A673 (cell line): ENCODE data around the gene CRELD2. TPM values are rescaled to one million over a fixed set of nuclear protein-coding genes. Genes with fewer than 3 reads are reported as not detected.

Source experiments
- BruUV-seq: library from RNA; stranded (reverse); fragments of 400-500 nt; replicated peaks from 2 replicates; lab custom pipeline; 2021; lab: Mats Ljungman, UMichigan
- CTCF ChIA-PET: fragments of 300-600 bp; sonication (Branson Sonifier 250); formaldehyde crosslinking; loops from one replicate; lab custom pipeline; 2022; ENCODE audit warnings: antibody characterized with exemption; lab: Charles Lee
- POLR2A ChIA-PET: fragments of 300-600 bp; sonication (Branson Sonifier 250); formaldehyde crosslinking; loops from one replicate; lab custom pipeline; 2022; ENCODE audit warnings: antibody characterized with exemption; ENCODE audit not compliant: low non-redundant PET; lab: Charles Lee
- DNase-seq: peaks from one replicate; pipeline ENCODE4 v3.0.0-alpha.2; 2015; ENCODE audit warnings: low spot score
- H3K27ac ChIP-seq: fragments of 200-600 bp; sonication (generic); 2 replicates; pipeline ENCODE4 v1.5.1; 2016; ENCODE audit warnings: mixed run types, low read depth, mild to moderate bottlenecking, mixed read lengths, antibody characterized with exemption, low read length; ENCODE audit not compliant: poor library complexity, severe bottlenecking
- H3K27me3 ChIP-seq: fragments of 200-600 bp; sonication (generic); replicated peaks from 2 replicates; pipeline ENCODE4 v1.6.1; 2017; ENCODE audit warnings: mixed run types, low read depth, mild to moderate bottlenecking, mixed read lengths, antibody characterized with exemption, low read length; ENCODE audit not compliant: insufficient read depth, poor library complexity
- H3K36me3 ChIP-seq: fragments of 200-600 bp; sonication (generic); 2 replicates; pipeline ENCODE4 v1.6.1; 2016; ENCODE audit warnings: mixed run types, mild to moderate bottlenecking, mixed read lengths, antibody characterized with exemption, low read length; ENCODE audit not compliant: insufficient read depth, poor library complexity, severe bottlenecking
- H3K4me1 ChIP-seq: fragments of 200-600 bp; sonication (generic); 2 replicates; pipeline ENCODE4 v1.6.1; 2017; ENCODE audit warnings: mixed run types, mild to moderate bottlenecking, mixed read lengths, antibody characterized with exemption, low read length; ENCODE audit not compliant: insufficient read depth, poor library complexity, severe bottlenecking
- H3K4me3 ChIP-seq: fragments of 200-600 bp; sonication (generic); 2 replicates; pipeline ENCODE4 v1.5.1; 2016; ENCODE audit warnings: low read depth, mixed run types, mild to moderate bottlenecking, mixed read lengths, low read length; ENCODE audit not compliant: poor library complexity, severe bottlenecking
- H3K9me3 ChIP-seq: fragments of 200-600 bp; sonication (generic); 2 replicates; pipeline ENCODE4 v1.6.1; 2016; ENCODE audit warnings: mixed run types, low read depth, mild to moderate bottlenecking, mixed read lengths, antibody characterized with exemption, low read length; ENCODE audit not compliant: poor library complexity, severe bottlenecking
- EZH2 ChIP-seq: fragments of 200-600 bp; sonication (generic); IDR thresholded peaks from 2 replicates; pipeline ENCODE4 v1.6.1; 2017; ENCODE audit warnings: borderline replicate concordance, low read depth, mild to moderate bottlenecking, mixed read lengths, antibody characterized with exemption, low read length; ENCODE audit not compliant: poor library complexity, severe bottlenecking
- intact Hi-C: fragments of 100-400 bp; cut with micrococcal nuclease; formaldehyde crosslinking; loops from one replicate; pipeline ENCODE4 v1.10.0; 2022; ENCODE audit not compliant: unreplicated experiment
- total RNA-seq: library from RNA; stranded (reverse); gene quantifications from 2 replicates; pipeline ENCODE4 v1.2.3, GENCODE V29; 2021
- TF ChIP-seq, protein P1 (sequence below): fragments of 300-800, 200-600 bp; sonication (generic); conservative IDR thresholded peaks from 2 replicates; pipeline ENCODE4 v1.5.1; 2017; ENCODE audit warnings: low read depth, mild to moderate bottlenecking, antibody characterized with exemption, low read length, moderate library complexity, mixed read lengths

Gene CRELD2
- total RNA-seq, 1 experiment from 2014 or later: 54.7 TPM

DNA sequence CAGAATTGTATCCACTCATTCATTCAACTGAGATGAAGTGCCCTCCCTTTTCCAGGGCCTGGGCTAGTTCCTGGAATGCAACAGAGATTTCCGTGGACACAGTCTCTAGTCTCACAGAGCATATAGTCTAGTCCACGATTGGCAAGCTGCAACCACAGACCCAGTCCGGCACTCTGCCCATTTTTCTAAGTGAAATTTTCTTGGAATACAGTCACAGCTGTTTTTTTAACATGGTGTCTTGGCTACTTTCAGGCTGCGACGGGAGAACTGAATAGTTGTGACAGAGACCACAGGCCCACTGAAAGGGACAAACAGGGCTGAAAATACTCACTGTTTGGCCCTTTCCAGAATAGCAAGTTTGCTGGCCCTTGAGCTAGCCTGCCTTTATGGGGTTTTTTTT, 29.4 kb upstream of the CRELD2 start:
- CTCF ChIA-PET: no interaction called here
- no peak for TF ChIP-seq EZH2
- TF ChIP-seq, protein P1, sequence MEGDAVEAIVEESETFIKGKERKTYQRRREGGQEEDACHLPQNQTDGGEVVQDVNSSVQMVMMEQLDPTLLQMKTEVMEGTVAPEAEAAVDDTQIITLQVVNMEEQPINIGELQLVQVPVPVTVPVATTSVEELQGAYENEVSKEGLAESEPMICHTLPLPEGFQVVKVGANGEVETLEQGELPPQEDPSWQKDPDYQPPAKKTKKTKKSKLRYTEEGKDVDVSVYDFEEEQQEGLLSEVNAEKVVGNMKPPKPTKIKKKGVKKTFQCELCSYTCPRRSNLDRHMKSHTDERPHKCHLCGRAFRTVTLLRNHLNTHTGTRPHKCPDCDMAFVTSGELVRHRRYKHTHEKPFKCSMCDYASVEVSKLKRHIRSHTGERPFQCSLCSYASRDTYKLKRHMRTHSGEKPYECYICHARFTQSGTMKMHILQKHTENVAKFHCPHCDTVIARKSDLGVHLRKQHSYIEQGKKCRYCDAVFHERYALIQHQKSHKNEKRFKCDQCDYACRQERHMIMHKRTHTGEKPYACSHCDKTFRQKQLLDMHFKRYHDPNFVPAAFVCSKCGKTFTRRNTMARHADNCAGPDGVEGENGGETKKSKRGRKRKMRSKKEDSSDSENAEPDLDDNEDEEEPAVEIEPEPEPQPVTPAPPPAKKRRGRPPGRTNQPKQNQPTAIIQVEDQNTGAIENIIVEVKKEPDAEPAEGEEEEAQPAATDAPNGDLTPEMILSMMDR: no peak

DNA sequence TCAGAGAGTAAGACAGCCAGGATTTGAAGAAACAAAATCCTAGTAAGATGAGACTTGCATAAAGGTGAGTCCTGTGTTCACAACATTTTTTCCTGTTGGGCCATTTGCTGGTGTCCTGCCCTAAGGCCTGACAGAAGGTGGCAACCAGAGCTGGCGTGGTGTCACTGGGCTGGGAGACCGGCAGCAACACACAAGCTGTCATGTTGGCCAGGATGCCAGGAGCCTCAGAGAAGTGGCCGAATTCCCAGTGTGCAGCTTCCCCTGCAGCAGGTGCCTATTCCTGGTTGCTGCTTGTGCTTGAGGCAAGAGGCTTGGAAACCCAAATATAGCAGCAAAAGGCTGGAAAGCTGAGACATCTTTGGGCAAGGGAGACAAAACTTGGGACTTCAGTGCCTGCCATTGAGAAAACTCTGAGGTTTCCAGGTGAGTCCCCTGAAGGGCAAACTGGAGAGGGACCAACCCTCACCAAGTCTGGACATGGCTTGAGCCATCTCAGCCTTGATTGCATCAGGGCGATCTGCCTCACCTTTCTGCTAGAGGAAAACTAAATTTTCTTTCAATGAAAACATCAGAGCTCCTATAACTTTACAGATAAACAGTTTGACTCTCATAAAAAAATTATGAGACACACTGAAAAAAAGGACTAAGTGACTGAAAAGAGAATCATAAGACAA, 26.1 kb upstream of the CRELD2 start:
- no peaks in the 10 kb centered on the region for H3K4me1 ChIP-seq
- peaks cover 31% of the 10 kb centered on the region for H3K36me3 ChIP-seq
- no TSS peak for BruUV-seq
- H3K27me3 ChIP-seq: no peaks in the 10 kb centered on the region
- DNase-seq: no peak
- H3K9me3 ChIP-seq: no peaks in the 10 kb centered on the region
- ChIA-PET CTCF (no interaction called here), POLR2A (no interaction called here)
- intact Hi-C loops: no loop called here
- no peak overlapping the region for H3K4me3 ChIP-seq
- TF ChIP-seq, protein P1: no peak
- no peak overlapping the region for H3K27ac ChIP-seq

More for the DNA sequence above, 29.4 kb upstream of the CRELD2 start:
- Histone ChIP-seq H3K27me3 (no peaks in the 10 kb centered on the region), H3K36me3 (peaks cover 51% of the 10 kb centered on the region), H3K9me3 (no peaks in the 10 kb centered on the region), H3K4me3 (no peak overlapping the region), H3K4me1 (no peaks in the 10 kb centered on the region), H3K27ac (no peak overlapping the region)
- POLR2A ChIA-PET: no interaction called here
- no peak for DNase-seq
- BruUV-seq: no TSS peak
- intact Hi-C loops: no loop called here

DNA sequence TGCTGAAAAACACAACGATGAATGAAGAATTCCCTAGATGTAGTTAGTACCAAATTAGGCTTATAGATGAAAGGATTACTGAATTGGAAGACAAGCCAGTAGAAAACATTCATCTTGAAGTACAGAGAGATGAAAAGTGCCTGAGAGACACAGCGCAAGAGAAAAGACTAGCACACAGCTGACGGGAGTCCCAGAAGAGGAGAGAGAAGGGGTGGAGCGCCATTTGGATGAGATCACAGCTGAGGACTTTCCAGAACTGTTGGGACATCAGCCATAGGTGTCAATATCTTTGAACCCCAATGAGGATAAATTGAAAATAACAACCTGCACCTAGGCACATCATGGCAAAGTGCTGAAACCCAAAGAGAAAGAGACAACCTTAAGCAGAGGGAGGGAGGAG, 25.4 kb upstream of the CRELD2 start:
- intact Hi-C loops: no loop called here
- Histone ChIP-seq H3K27ac (no peak overlapping the region), H3K9me3 (no peaks in the 10 kb centered on the region), H3K27me3 (no peaks in the 10 kb centered on the region), H3K4me1 (no peaks in the 10 kb centered on the region), H3K4me3 (no peak overlapping the region), H3K36me3 (peaks cover 27% of the 10 kb centered on the region)
- POLR2A ChIA-PET: no interaction called here
- TSS peak; percentile 5 for BruUV-seq
- TF ChIP-seq EZH2: no peak
- TF ChIP-seq, protein P1: no peak
- CTCF ChIA-PET: no interaction called here
- no peak for DNase-seq
